ENCODE data around the gene FGFBP2. TPM values are rescaled to one million over a fixed set of nuclear protein-coding genes. Genes with fewer than 3 reads are reported as not detected.

The FGFBP2 gene, protein sequence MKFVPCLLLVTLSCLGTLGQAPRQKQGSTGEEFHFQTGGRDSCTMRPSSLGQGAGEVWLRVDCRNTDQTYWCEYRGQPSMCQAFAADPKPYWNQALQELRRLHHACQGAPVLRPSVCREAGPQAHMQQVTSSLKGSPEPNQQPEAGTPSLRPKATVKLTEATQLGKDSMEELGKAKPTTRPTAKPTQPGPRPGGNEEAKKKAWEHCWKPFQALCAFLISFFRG
- total RNA-seq (2014; rRNA removed; shearing (Covaris generic)), result 0.10 and 0.27 TPM in 2 replicates

DNA sequence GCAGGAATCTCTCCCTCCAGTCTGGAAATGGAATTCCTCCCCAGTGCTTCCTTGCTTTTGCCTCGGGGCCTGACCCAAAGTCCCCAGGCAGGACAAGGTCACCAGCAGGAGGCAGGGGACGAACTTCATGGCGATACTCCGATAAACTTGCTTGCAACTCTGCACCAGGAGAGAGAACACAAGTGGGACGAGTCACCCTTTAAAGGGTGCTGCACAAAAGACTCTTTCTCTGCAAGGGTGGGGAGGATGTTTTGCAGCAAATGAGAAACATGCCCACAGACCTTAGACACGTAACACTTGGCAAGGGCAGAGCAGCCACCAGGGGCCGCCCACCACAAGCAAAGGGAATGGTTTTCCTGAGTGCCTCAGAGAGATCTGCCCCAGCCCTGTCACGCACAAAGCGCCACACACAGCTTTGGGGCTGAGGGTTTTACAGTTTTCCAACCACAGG lies at the start of gene FGFBP2:
Gene FGFBP2 (minus strand): TSS at position 175 of the 451 bp plus-strand sequence. CDS start 46 bp downstream, at position 129.
- peak; percentile 80 for DNase-seq (ENCODE audit: low spot score)

DNA sequence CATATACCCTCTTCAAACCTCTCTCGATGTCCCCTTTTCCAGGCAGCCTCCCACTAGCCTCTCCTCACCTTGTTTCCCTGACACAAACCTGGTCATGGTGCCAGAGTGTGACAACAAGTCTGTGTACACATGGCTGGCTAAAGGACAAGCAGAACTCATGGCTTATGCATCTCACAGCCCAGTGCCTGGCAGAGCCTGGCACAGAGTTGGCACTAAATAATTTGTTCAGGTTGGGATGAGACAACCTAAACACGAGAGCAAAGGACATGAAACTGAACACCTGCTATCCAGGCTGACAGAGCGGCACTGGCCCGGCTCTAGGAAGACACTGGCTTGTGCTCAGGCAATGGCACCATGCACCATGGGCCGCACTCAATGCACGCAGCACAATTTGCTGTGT lies 48.2 kb upstream of the FGFBP2 start:
- no peak for DNase-seq (ENCODE audit: low spot score)

DNA sequence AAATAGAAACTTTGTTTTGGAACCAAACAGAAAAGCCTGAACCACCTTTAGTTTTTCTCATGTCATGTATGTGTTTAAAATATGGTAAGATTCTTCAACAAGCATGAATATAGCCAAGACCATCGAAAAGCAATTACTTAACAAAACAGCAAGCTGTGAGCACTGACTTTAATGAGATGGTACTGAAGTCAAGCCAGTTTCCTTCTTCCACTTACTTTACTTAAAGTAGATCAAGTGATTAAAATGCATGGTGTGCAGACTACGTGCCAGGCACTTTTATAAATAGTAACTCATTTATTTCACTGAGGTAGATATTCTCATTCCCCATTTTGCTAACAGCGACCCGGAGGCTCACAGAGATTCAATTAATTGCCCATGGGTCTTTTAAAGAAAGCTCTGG lies 46.2 kb upstream of the FGFBP2 start:
- no peak for DNase-seq (ENCODE audit: low spot score)

DNA sequence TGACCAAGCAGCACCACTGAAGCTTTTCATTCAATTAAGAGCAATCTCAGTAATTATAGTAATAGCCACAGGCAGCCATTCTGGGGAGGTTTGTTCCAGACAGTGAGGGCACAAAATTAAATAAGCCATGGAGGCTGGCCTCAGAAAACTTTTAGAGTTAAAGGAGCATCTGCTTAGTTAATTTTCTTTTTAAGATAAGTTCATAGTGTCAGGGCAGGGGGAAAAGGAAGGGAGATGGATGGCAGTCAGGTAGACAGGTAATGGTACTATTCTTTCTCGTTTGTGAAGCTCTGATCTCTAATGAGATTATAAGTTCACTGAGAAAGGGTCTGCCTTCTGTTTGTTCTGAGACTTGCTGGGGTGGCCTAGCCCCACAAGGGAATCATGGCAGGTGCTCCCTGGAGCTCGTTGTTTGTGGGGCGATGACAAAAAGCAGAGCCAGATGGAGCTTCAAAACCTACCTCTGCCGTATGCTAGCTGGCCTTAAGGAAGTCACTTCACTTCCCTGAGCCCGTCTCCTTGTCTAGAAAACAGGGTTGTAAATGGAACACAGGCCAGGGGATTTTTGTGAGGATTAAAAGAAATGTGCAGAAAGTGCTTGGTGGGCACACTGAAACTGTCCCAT lies 44.6 kb upstream of the FGFBP2 start:
- no peak for DNase-seq (ENCODE audit: low spot score)

DNA sequence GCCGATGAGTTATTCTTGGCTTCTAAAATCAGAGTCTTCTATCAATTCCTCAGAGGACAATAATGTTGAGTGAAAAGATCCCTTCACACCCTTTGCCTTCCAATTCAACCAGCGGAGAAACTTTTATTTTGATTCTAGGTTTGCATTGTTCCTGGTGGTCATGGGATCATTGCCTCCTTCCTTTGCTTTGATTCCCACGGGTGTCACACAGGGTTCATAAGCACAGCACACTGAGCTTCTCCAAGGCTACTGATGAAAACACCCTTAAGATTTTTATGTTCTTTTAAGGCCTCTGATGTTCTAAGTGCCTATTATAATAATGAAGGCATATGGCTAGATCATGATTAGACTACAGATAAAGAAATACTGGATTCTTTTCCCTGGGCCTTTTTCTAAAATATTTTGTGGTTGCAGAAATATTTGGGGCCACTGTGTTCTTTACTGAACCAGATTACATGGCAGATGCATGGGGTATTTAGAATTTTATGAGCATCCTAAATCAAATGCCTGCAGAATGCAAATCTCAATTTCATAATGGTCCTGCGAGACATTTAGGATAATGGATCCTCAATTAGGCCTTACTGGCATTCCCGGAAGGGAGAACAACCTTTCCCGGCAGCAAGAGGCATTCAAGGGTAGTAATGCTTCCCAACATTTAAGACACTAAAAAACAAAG lies 43.9 kb upstream of the FGFBP2 start:
- DNase-seq (ENCODE audit: low spot score), result no peak

DNA sequence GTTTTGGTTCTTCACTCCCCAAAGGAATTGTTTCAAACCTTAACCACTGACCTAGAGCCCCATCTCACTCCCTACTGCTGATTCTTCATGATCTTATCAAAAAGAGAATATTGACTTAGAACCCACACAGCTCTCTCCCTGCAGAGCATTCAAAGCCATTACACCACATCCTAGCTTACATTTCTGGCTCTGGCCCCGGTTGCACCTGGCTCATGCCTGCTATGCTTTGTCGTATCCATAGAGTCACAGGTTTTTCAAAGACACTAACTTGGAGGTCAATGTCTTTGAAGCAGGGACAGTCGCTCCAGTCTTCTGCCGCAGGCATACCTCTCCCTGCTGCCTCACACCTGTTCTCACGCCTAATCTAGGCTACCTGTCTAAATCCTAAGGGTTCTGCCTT lies 42.7 kb upstream of the FGFBP2 start:
- no peak for DNase-seq (ENCODE audit: low spot score)

DNA sequence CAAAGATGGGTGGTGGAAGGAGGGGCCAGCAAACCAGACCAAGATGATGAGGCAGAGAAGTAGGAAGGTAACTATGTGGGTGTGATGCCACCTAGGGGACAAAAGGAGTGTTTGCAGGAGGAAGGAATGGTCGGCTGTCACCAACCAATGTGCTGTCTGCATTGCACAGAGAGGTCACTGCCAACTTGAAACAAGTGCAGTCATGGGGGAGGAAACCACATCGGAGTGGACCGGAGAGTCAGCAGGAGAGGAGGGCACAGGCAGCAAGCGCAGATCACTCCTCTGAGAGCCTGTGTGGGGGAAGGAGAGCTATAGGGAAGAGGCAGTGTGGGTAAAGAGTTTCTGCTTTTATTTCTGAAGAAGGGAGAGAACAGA lies 38.5 kb upstream of the FGFBP2 start:
- DNase-seq (ENCODE audit: low spot score), result peak; percentile 88

DNA sequence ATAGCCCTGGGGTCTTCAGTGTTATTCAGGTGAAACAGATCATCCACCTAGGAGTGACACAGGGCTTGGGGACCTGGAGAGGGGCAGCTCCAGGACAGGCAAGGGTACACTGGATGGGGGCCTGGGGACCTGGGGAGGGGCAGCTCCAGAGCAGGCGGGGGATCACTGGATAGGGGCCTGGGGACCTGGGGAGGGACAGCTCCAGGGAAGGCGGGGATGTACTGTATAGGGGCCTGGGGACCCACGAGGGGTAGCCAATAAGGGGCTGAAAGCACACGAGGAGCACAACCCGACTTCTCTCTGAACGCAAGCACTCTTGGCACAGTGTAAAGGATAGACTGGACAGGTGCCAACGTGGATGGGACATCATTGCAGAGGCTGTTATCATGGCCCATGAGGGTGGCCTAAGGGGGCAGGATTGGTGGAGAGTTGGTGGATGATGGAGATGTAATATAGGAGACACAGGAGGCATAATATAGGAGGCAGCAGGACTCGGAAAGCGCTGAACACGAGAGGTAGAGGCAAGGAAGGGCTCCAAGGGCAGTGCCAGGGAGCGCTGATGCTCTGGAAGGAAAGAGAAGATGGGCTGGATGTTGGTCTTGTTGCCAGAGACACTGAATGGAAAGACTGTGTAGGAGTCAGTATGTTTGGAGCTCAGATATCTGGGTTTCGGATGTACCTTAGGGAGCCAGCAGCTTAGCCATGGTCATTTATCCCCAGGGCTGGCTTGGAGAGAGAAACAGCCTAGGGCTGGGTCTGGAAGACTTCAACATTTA lies 37.9 kb upstream of the FGFBP2 start:
- DNase-seq (ENCODE audit: low spot score), result no peak

DNA sequence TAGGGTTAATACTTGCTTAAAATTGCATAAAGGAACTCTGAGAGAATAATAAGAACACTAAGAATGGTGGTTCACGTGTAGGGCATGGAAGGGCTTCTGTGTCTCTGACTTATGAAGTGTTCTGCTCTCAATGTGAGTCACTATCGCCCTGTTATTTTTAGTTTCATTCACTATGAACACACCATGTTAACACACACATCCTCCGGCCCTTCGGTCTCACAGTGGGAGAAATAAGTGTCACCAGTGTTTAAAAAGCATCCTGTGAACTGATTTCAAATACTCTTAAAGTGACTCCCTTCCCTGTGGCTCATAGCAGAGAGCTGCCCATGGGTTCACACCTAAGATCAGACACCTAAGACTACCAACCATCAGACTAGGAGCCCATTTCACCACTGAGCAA lies 33.8 kb upstream of the FGFBP2 start:
- DNase-seq (ENCODE audit: low spot score), result no peak

DNA sequence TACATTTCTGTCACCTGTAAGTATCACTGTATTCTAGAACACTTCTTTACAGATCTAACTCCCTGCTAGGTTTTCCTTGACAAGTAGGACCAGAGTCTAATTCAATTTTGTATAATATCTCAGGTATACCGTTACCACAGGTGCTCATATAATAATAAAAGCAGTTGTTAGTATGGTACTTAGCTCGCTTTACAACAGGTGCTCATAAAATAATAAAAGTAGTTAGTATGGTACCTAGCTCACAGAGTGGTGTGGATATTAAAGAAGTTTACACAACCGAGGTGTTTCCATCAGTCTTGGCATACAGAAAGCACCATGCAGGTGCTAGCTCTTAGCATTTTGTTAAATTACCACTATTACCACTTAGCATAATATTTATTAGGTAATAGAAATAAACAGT lies 32.9 kb upstream of the FGFBP2 start:
- DNase-seq (ENCODE audit: low spot score), result no peak

DNA sequence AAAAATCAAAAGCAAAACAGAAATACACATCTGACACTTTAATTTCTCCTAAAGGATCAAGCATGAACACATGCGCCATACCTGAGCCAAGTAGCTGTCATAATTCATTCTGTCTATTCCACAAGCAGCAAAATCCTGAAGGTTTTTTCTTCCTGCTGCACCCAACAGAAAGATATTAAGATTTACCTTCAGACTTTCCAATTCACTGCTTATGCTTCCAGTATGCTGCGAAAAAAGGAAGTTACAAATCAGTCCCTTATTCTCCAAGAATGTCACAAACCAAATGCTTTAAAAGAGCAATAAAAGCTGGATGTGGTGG lies 29.2 kb upstream of the FGFBP2 start:
- no peak for DNase-seq (ENCODE audit: low spot score)

DNA sequence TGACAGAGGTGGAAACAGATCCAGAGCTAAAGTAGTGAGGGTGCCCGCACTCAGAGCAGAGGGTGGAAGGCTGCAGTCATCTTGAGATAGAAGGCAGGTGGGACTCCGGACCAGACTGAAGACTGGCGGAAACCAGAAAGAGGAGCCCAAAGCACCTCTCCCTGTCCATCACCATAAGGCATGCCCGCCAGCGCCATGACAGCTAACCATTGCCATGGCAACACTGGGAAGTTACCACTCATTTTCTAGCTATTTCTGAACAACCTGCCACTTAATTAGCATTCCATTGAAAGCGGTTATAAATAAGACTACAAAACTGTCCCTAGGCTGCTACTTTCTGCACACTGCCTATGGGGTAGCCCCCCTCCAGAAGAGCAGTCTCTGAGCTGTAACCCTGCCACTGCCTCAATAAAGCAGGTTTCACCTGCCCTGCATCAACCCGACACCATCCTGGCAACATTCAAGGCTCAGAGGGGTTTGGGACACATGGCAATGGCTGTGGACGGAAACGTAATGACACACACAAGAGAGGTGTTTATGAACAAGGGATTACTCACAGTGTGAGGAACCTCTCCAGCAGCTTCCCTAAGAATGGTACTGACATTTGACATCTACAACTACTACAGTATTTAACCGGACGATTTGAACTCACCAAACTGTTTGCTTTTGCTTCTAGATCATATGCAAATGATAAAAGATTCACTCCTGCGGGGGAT lies 27.8 kb upstream of the FGFBP2 start:
- DNase-seq (ENCODE audit: low spot score), result no peak

DNA sequence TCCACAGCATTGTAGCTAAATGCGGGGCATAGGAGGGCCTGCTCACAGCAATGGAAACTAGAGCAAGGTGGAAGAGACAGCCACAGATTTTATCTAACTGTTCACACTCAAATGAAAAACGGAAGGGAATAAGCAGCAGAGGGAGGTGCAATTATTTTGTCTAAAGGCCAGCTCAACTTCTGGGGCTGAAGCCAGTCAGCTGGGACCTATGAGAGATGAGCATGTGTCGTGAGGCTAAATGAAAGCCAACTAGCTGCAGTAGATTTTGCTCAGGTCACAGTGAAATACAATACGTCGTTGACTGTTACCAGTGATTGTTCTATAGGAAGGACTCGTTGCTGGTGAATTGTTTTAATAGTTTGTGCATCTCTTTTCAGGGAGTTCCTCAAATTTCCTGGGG lies 26.4 kb upstream of the FGFBP2 start:
- DNase-seq (ENCODE audit: low spot score), result no peak

DNA sequence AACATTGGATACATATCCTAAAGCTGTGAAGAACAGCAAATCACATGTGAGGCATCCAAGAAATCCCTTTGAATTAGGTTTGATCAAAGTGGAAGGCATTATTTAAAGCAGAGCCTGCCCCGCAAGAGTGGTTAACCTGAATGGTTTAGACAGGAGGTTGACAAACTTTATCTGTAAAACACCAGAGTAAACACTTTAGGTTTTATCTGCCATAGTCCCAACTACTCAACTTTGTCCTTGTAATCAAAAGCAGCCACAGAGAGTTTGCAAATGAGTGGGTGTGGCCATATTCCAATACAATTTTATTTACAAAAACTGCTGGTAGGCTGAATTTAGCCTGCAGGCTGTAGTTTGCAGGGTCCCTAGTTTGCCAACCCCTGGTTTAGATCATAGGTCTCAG lies 25.2 kb upstream of the FGFBP2 start:
- DNase-seq (ENCODE audit: low spot score), result no peak

DNA sequence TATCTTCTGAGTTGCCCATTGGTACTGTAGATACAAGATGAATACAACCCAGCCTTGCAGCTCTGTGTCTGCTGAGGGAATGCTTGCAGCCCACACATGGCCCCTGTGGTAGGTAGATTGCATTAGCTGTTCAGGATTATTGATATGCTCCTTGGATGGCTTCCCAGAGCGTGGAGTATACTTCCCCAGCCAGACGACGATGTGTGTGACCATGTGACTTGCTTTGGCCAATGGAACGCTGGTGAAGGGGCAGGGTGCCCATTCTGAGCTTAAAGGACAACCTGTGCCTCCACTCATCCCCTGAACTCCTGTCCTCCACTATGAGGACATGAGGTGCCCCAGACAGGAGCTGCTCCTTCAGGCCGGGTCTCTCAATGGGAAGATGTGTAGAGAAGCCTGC lies 23.9 kb upstream of the FGFBP2 start:
- no peak for DNase-seq (ENCODE audit: low spot score)

DNA sequence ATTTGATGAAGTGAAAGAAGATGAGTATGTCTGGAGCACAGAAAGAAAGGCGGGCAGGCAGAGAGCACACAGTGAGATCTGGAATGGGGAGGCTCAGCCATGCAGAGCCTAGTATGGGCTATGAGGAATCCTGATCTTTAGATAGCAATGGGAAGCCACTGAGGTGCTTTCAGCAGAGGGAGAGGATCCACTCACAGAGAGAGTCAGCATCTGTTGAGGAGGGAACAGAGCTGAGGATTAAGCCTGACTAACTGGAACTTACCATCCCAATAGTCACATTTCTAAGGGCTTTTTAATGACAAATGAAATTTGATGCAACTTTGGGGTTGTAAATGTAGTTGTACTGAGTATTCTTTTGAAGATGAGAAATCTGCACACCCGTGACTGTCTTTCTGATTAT lies 20.6 kb upstream of the FGFBP2 start:
- no peak for DNase-seq (ENCODE audit: low spot score)

DNA sequence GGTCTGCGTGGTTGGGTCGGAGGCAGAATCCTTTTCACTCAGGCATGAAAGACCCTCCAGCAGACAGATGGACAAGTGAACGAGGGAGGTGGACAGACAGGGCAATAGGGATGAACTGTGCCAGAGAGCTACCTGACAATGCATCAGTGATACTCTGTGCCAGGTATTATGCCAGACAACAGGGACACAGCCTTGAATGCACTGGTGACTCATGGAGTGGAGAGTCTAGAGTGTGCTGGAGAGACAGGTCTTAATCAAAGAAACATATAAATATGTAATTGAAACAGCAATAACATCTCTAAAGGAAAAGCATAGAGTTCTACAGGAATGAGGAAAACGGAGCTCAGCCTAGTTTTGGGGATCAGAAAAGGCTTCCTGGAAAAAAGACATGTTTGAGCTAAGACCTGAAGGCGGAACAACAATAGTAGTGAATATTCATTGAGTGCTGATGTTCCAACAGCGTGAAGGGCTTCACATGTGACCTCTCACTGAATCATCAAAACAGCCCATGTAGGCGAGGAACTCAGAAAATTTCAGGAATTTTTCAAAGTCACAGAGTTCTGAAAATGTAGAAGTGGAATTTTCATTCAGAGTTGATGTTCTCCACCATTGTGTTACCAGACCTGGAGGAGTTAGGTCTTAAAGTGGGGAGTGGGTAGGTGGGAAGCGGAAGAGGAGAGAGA lies 20.0 kb upstream of the FGFBP2 start:
- no peak for DNase-seq (ENCODE audit: low spot score)

DNA sequence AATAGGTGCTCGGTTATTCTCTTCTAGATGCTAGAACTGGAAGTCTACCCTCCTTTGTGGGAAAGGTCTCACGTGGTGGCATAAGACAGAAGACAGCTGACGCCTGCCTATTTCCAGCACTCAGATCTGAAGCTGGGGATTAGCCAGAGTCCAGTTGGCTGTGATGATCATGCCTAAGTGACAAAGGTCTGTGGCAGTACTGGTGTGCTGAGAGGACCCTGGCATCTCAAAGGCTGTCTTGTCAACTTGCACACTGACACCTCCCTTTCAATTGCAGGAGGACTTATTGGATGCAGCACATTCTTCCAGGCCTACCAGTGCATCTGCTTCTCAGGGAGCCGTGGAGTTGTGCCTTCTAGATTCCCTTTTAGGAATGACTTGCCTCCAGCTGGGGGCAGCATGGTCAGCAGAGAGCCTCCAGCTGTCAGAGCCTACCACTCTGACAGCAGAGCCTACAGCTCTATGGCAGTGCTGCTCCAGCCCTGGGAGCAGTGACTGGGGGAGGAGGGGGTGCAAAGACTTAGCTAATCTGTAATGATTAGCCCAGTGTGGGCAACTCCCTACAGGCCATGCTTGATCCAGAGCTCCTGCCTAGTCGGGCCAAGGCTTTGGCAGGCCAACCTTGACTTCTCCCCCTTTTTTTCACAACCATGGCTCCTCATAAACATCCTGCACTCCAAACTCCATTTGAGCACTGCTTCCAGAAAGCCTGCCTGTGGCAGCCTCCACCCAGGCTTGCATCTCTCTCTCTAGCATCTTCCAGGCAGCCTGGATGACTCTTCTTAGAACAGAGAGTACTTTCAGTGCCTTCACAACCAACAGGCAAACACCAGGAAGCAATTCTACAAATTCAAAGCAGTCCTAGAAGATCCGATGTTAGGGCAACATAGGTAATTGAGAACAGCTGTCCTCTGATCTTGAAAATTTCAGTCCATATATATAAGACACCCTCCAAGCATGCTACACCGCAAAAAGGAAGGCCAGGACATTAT lies 13.8 kb upstream of the FGFBP2 start:
- no peak for DNase-seq (ENCODE audit: low spot score)

DNA sequence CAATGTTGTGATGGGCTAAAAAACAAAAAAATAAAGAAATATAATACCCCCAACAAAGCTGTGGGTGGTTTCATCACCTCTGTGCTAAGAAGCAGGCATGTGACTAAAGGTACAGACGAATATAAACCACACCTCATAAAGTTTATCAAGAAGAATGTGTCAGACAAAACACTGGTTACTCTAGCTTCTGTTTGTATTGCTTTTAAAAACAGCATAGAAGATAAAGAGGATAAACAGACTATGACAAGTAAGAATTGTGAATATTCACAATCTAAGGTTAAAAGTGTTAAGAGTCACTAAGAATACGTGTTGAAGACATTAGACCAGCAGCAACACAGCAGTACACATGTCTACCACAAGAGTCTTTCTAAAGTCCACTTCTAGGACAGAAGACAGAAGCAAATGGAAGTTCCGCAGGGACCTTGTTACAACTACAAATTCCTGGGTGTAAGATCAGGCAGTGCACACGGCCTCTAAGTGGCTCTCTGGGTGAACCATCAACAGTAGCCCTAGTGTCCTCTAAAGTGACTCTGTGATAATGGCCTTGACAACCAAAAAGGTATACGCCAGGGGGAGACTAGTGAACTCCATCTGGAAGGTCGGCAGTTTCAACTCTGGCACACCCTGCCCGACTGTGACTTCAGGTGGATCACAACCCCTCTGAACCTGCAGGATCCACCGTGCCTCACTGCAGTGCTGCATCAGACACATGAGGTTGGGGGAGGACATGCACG lies 8.3 kb upstream of the FGFBP2 start:
- DNase-seq (ENCODE audit: low spot score), result no peak

Measured in H4 (cell line).